HG03521 (cell line): ENCODE measurements around the gene CCT2.

Experiments
- ATAC-seq: cut with Tn5 transposase; IDR thresholded peaks from one replicate; pipeline ENCODE4 v1.9.1; 2021; ENCODE audit warnings: mild to moderate bottlenecking, moderate library complexity; ENCODE audit not compliant: unreplicated experiment

Gene CCT2

DNA sequence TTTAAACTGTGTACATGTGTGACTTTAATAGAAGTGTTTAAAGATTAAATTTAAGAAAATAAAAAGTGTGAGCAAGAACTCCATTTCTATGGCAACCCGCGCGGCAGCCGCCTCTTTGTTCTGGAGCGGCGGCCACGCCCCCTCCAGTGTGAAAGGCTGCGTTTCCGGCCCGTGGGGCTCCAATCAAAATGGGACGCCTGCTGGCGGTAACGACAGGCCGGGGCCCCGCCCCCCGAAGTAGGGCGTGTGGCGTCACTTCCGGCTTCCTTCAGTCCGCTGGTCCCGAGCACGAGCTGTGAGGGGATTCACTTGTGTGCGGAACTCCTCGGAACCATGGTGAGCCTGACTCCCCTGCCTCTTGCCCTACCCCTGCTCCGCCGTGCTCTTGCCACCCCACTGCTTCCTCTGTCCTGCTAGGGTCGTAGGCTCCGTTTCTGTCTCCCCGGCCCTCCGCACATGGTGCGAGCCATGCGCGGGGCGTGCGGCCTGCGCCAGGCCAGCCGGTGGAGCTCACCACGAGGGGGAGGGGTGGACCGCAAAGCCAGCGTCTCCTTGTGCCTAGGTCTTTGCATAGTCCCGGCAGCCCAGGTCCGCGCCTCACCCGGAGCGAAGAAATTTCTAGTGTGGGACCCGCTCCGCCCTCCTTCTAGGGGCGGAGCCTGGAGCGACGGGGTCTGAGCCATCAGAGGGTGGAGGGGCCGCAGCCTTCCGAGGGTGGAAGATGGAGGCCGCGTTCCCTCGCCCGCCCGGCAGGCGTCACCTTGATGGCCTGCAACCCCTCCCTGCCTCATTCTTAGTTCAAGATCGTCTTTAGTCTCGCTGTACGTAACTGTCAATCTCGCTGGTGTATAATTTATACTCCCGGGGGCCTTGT lies at the start of gene CCT2:
Gene CCT2 (plus strand): TSS at position 271 of the 874 bp plus-strand sequence. CDS start 63 bp downstream, at position 334.
- ATAC-seq = peak; percentile 95

GRCh38 chr12:69540987-69541386 lies 44.3 kb upstream of the CCT2 start:
- no peak for ATAC-seq

GRCh38 chr12:69544087-69544486 lies 41.2 kb upstream of the CCT2 start:
- no peak for ATAC-seq

GRCh38 chr12:69545081-69545480 lies 40.2 kb upstream of the CCT2 start:
- ATAC-seq = no peak

DNA sequence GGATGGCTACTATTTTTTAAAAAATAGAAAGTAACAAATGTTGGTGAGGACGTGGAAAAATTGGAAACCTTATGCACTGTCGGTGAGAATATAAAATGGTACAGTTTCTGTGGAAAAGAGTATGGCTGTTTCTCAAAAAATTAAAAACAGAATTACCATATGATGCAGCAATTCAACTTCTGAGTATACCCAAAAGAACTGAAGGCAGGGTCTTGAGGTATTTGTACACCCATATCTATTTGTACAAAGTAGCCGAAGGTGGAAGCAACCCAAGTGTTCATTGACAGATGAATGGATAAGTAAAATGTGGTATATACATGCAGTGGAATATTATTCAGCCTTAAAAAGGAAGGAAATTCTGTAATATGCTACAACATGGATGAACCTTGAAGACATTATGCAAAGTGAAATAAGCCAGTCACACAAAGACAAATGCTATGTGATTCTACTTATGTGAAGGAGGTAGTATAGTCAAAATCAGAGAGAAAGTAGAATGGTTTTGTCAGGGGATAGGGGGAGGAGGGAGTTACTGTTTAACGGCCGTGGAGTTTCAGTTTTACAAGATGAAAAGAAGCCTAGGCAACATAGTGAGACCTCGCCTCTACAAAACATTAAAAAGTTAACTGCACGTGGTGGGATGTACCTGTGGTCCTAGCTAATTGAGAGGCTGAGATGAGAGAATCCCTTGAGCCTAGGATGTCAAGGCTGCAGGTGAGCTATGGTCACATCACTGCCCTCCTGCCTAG lies 38.4 kb upstream of the CCT2 start:
- ATAC-seq = peak; percentile 88

DNA sequence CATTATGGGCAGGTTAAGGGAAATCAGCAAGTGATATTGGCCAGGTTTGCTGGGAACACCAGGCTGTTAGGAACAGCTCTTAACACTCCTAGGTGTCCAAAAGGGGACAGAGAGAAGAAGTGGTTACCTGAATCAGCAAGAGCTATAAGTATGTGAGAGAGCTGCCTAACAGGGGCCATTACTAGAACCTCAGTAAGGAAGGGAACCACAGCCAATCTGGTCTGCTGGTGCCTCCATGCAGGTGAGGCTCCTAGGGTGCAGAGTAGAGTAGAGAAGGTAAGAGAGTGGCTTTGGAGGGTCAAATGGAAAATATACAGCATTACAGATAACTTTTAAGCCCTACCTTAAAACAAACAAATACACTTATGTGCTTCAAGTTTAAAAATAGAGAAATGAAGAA lies 36.6 kb upstream of the CCT2 start:
- ATAC-seq = no peak

DNA sequence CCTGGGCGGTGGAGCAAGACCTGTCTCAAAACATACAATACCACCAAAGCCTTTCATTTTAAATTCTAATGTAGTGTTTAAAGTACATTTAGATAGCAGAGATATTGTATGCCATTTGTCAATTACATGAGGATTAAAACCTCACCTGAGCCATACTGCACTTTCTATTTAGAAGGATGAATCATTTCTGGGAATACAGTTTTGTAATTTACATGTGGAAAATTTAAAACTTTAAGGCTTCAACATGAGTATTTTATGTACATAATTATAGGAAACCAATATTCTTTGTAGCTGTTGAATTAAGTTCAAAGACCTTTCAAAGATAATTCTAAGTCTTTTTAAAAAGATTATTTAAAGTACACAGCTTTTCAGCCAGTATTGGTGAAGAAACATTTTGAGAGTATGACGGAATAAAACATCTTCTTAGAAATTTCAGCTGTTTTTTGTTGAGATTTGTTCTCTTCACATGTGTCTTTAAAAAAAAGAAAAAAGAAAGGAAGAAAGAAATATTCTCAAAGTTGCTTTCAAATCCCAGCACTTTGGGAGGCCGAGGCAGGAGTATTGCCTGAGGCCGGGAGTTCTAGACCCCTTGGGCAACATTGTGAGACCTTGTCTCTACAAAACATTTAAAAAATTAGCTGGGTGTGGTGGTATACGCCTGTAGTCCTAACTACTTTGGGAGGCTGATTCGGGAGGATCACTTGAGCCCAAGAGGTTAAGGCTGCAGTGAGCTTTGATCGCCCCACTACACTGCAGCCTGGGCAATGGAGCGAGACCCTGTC lies 34.5 kb upstream of the CCT2 start:
- no peak for ATAC-seq

GRCh38 chr12:69553628-69554248 lies 31.5 kb upstream of the CCT2 start:
- no peak for ATAC-seq

- no peak for ATAC-seq
Measured at GRCh38 chr12:69555461-69555860, 29.8 kb upstream of the CCT2 start.

GRCh38 chr12:69556383-69556782 lies 28.9 kb upstream of the CCT2 start:
- no peak for ATAC-seq

GRCh38 chr12:69563166-69563762 lies 22.0 kb upstream of the CCT2 start:
- ATAC-seq = no peak

GRCh38 chr12:69566603-69567002 lies 18.7 kb upstream of the CCT2 start:
- no peak for ATAC-seq

DNA sequence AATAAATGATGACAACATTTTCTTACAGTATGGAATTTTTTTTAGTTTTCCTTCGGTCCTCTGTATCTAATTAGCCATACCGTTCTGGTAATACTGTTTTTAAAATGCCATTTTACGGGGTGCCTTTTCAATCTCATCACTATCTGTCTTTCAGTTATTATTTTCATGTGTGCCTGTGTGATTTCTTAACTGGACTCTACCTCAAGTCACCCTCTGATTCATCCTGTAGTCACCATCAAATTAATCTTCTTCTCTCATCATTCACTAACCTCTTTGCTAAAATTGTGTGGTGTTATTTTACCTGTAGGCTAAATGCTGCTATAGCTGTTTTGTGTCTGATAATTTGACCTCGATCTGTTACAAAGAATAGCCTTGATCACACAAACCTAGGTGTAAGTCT lies 16.0 kb upstream of the CCT2 start:
- ATAC-seq = no peak

DNA sequence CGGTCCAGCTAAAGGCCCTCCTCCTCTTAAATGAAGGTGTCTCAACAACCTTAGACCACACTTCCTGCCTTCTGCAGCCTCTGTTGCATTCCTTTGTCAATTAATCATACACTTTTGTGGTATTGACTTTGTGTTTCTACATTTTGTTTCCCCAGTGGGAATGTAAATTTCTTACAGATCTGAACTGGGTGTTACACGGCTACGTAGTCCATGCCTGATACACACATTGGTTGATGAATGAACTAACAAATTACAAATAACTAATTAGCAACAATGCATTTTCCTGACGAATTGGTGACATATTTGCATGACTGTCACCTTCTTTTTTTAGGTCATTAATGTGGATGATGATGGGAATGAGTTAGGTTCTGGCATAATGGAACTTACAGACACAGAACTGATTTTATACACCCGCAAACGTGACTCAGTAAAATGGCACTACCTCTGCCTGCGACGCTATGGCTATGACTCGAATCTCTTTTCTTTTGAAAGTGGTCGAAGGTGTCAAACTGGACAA lies 15.2 kb upstream of the CCT2 start:
- ATAC-seq = no peak

- ATAC-seq = peak; percentile 73
Measured at GRCh38 chr12:69570545-69571399, 14.5 kb upstream of the CCT2 start.

GRCh38 chr12:69575346-69575745 lies 9.9 kb upstream of the CCT2 start:
- ATAC-seq = no peak

- ATAC-seq = no peak
Measured at GRCh38 chr12:69578283-69578682, 7.0 kb upstream of the CCT2 start.

GRCh38 chr12:69579029-69579428 lies 6.2 kb upstream of the CCT2 start:
- ATAC-seq = no peak

DNA sequence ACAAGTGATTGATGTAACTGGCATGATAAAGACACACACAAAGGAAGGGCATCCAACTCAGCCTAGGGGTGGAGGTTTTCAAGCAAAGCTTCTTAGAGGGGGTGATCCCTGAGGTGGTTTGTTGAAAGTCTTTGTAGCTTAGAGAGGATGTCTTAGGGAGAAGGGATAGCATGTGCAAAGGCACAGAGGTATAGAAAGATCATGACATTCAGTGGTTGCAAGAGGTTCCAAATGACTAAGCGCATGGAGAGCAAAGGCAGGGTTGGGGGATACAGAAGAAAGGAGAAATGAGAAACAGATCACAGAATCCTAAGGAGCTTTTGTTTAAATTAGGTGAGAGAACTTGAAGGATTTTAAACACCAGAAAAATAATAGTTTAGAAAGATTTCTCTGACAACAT lies 5.2 kb upstream of the CCT2 start:
- no peak for ATAC-seq
